GM21786 (cell line): ENCODE results near the gene SOX8.

Experiments
- ATAC-seq: cut with Tn5 transposase; IDR thresholded peaks from one replicate; pipeline ENCODE4 v1.9.1; 2021; ENCODE audit not compliant: unreplicated experiment

The SOX8 gene

DNA sequence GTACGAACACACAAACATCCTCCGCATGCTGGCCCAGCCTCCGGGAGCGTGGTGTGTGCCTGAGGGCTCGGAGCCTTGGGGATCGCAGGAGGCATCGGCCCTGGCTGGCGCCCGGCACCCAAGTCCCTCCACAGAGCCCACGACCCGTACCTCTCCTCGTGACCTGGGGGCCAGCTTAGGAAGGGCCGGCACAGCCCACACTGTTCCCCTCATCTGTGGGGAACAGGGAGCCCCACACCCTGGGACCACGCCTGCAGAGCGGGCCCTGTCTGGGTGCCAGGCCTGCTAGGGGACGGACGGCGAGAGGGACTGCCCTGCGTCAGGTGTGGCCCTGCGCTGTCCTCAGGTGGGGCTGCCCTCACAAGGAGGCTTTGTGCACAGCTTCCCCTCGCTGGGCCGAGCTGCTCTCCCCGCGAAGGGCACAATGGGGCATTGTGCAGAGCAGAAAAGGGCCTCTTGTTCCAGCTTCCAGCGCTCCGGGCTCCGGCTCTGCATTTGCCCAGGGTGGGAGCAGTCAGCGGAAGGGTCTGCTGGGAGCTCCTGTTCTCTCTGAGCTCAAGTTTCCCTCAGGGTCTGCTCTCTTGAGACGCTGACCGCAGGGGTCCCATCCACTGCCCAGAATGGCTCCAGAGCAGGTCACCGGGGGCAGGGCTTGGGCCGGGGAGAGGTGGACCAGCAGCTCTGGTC is 9.1 kb upstream of the SOX8 start:
- ATAC-seq = no peak

DNA sequence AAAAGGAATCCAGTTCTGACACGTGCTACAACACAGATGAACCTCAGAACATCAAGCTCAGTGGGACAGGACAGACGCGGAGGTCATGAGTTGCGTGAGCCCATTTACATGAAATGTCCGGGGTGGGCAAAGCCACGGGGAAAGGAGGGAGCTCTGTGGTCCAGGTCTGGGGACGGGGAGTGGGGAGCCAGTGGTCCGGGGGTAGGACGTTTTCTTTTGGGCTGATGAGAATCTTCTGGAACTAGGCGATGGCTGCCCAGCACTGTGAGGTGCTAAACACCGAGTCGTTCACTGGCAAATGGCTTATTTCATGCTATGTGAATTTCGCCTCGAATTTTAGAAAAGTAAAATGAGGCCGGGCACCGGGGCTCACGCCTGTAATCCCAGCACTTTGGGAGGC is 8.2 kb upstream of the SOX8 start:
- no peak for ATAC-seq

DNA sequence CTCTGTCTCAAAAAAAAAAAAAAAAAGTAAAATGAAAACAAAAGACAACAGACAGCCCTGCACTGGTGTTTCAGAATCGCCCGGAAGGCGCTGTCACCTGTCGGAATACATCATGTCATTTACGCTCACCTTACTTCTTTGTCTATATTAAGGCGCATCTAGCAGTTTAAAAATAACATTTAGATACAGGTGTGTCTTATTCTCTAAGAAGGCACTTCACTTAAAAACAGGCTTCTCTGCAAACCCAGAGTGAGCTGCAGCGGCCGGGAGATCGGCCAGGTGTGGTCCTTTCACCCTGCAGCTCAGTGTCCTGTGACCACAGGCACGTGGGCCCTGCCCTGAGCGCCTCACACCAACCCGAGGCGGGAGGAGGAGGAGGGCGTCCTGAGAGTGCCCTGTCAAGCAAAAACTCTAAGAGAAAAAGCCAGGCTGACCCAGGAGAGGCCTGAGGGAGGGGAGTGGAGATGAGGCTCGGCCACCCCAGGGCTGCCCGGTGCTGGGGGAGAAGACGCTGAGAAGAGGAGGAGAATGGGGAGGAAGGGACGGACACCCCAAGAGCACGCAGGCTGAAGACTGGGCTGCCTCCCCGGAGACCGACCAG is 7.5 kb upstream of the SOX8 start:
- ATAC-seq = no peak

- ATAC-seq = no peak
These were observed 6.8 kb upstream of the SOX8 start for GRCh38 chr16:974611-975261.

- ATAC-seq = no peak
These were observed 6.3 kb upstream of the SOX8 start for GRCh38 chr16:975291-975690.

GRCh38 chr16:976389-976931 is 5.1 kb upstream of the SOX8 start:
- ATAC-seq = no peak

- ATAC-seq = no peak
These were observed 4.4 kb upstream of the SOX8 start for GRCh38 chr16:977081-977701.

GRCh38 chr16:977896-978295 is 3.7 kb upstream of the SOX8 start:
- no peak for ATAC-seq

GRCh38 chr16:978403-978802 is 3.2 kb upstream of the SOX8 start:
- ATAC-seq = no peak

- no peak for ATAC-seq
These were observed 2.4 kb upstream of the SOX8 start for GRCh38 chr16:979147-979546.

DNA sequence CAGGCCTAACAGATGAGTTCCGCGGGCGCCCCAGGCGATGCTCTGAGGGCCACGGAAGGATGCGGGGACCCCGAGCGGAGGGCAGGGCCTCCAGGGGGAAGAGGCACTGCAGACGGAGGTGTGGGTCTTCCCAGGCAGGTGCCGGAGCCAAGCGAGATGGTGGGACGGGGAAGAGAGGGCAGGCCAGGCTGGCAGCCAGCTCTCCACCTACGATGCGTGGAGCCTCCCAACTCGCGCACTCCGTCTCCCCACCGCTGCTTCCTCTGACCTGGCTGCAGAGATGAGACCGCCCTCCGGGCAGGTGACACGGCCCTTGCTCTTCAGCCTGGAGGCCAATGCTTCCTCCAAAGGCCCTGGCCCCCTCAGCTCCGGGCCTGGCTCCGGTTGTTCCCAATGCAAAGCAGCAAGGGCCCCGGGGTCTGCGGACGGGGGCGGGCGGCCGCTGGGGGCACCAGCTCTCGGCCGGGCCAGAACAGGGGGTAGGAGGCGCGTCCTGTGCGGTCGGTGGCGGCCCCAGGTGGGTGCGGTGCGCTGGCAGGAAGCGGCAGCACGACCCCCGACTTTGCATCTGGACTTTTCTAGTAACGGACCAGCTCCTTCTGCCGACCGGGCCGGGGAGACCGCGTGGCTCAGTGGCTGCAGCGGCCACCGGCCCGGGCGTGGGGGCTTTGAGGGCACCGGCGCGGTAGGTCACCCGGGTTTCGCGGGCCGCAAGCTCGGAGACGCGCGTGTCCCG is 1.5 kb upstream of the SOX8 start:
- no peak for ATAC-seq

GRCh38 chr16:980595-980854 is 1.0 kb upstream of the SOX8 start:
- ATAC-seq = no peak

GRCh38 chr16:982145-983043 is 824 bp downstream of the SOX8 start:
- no peak for ATAC-seq

- no peak for ATAC-seq
These were observed 1.8 kb downstream of the SOX8 start for GRCh38 chr16:983044-984030.

GRCh38 chr16:984121-984694 is 2.6 kb downstream of the SOX8 start:
- no peak for ATAC-seq

- no peak for ATAC-seq
These were observed 3.4 kb downstream of the SOX8 start for GRCh38 chr16:984736-985636.

GRCh38 chr16:985646-986400 is 4.3 kb downstream of the SOX8 start:
- no peak for ATAC-seq
